Hematopoietic multipotent progenitor cell treated with erythropoietin and hydrocortisone succinate and interleukin-3 and kit ligand, for 6 days (in vitro differentiated cells): Measurements from ENCODE around the gene HLCS.
"Not testable (repeated sequence)": the region's sequence is repeated elsewhere in the genome, so short reads cannot be mapped to it uniquely, and the experiment has no call there.

ENCODE experiments used
- DNase-seq: peaks from one replicate; pipeline ENCODE4 v3.0.0-alpha.2; 2015

Gene HLCS

DNA sequence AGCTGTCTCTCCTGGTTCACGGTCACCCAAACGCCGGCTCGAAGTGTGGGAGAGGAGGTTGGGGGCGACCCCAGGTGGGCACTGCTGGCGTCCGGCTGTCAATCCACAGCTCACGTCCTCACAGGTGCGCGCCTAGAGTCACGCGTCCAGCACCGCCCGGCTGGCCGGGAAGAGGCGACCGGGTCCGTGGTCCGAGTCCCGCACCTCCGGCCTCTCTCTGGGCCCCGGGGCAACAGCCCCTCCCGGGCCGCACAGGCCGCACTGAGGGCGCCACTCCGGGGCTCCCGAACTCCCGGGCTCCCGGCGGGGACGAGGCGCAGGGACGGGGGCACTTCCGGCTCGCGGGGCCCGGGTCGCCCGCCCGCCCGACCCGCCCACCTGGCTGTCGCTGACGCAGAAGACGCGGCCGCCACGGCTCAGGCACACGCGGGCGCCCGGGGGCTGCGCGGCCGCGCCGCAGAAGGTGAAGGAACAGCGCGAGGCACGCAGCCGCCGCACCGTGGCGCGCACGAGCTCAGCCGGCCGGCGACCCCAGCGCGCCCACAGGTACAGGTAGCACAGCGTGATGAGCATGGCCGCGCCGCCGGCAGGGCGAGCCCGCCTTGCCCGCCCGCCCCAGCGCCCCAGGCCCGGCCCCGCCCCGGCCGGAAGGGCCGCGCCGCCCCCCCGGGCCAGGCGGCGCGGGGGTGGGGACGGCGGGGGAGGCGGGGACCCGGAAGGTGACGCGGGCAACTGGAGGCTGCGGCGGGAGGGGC is at the start of gene HLCS:
HLCS (minus strand) TSS at position 604 of the 755 bp plus-strand sequence; CDS start at position 573, 31 bp downstream.
- DNase-seq, result peak; percentile 80

DNA sequence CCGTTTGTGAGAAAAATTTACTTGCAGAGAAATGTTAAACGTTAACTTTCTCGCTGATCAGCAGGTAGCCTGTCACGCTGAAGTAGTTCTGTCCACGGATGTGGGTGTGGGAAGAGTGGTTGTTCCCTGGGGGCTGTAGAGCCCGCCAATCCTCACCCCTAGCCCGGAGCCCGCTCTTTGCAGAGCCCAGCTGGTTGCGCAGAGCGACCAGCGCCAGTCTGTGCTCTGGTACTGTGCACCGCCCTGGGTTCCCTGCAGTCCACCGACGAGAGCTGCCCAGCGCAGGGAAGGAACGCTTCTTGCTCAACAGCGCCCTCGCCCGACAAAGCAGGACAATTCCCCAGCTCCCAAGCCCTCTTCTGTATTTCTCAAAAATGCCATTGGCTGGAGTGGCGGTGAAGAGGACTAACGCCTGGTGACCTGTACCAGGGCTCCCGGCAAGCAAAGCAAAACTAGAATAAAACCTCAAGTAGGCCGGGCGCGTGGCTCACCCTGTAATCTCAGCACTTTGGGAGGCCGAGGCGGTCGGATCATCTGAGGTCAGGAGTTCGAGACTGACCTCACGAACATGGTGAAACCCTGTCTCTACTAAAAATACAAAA is 43.4 kb upstream of the HLCS start:
- peak; percentile 93 for DNase-seq

DNA sequence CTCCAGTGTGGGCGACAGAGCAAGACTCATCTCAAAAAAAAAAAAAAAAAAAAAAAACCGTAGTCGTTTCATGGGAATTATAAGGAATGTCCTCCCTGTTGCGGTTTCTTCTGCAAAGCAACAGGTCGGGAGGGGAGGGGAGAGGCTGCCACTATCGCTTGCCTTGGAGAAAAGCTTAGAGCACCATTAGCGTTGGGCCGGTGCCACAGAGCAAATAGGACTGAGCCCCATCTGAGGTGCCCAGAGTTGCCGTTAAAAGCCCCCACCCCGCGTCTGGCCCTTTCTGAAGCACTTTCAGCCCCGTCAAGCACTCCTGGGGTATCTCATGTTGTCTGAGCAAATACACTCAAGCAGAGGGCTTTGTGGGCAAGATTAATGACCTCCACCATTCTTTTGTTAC is 42.3 kb upstream of the HLCS start:
- no peak for DNase-seq

DNA sequence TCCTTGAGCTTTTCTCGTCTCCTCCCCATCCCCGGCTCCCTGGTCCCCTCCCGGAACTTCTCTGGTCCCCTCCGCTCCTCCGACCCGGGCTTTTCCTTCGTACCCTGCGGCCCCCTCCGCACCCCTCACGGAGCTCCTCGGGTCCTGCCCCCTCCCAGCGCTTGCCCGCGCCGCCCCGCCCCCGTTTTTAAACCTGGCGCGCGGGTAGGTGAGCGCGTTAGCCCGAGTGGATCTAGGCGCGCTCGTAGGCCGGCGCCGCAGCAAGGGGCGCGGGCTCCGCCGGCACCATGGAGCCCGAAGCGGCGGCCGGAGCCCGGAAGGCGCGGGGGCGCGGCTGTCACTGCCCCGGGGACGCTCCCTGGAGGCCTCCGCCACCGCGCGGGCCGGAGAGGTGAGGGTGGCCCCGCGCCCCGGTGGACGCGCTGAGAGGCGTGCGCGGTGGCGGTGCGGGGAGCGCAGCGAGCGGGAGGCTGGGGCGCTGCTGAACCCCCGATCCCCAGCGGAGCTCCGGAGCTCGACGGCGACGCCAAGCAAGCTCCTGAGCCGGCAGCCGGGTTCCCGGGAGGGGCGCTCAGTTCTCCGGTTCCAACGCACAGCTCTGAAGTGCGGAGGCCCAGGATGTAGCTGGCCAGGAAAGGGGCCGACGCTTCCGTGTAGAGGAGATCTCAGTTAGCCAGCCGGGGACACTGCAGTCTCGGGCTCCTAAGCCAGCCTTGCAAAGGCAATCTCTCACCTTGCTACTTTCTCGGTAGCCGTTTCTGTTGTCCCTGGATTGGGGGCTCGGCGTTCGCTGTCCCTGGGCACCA is 40.2 kb upstream of the HLCS start, which contains the start of gene RIPPLY3:
RIPPLY3 (plus strand) TSS at position 217 of the 806 bp plus-strand sequence; CDS start at position 288, 71 bp downstream.
- DNase-seq, result peak; percentile 45

DNA sequence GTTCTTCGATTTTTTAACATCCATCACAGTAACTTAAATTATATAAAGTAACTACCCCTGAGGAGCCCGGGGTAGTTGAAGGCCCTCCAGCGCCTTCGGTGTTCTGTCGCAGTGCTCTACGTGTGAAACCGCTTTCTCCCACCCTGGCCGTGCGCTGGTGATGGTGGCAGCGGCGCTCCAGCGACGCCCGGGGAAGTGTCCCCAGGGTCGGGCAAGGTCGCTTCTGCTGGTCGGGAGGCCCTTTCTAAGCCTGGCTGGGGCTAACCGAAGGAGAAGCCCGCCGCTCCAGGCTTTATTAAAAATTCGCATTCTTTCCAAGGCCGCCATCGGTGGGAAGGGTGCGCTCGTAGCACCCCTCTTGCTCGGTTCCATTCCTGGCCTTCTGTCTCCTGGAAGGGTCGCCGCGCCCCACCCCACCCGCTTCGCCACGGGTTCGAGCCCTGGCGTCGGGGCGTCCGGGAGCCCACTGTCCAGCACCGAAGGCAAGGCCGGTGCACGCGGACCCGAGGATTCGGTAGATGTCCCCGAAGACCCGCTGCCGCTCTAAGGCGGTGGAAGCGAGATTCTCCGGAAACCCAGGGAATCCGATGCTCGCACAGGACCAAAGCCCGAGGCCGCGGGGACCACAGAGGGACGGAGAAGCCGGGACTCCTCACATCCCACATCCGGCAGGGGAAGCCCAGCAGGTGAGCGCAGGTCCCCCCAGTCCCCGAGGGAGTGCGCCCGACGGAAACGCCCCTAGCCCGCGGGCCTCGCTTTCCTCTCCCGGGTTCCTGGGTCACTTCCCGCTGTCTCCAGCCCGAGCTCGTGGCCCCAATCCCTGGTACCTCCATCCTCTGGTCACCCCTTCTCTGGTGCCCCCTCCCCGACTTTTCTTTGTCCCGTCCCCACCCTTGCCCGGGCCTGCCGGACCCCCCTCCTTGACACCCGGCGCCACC is 39.3 kb upstream of the HLCS start:
- no peak for DNase-seq

DNA sequence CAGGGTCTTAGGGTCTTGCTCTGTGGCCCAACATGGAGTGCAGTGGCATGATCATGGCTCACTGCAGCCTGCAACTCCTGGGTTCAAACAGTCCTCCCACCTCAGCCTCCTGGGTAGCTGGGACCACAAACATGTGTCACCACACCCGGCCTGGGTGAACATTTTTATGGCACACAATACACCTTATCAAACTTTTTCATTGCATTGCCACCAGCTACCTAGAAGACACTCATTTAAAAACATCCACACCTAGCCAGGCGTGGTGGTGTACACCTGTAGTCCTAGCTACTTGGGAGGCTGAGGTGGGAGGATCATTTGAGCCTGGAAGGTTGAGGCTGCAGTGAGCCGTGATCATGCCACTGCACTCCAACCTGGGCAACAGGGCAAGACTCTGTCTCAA is 37.4 kb upstream of the HLCS start:
- not testable (repeated sequence) for DNase-seq

DNA sequence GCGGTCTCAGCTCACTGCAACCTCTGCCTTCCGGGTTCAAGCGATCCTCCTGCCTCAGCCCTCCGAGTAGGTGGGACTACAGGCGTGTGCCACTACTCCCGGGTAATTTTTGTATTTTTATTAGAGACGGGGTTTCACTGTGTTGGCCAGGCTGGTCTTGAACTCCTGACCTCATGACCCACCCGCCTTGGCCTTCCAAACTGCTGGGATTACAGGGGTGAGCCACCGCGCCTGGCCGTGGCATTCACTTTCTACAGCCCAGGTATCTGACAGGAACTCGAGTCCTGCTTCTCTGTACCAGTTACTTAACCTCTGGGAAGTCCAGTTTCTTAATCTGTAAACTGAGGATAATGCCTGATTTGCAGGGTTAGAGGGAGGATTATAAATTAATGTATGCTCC is 36.4 kb upstream of the HLCS start:
- DNase-seq, result not testable (repeated sequence)

DNA sequence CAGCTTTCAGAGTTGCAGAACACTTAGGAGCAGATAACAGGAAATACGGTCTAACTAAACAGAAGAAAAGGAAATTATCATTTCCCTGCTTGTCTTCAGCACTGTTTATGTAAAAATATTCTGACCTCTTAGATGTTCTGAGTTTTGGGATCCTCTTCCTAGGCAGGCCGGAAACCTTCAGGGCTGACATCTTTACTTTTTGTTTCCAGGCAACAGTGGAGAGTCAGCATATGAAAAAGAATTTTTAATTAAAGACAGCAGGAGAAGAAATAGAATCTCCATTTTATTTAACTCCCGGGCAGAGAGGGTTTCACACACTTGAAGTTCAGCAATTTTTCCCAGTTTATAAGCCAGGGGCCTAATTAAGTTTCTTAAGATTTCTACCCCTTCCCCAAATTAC is 35.0 kb upstream of the HLCS start:
- no peak for DNase-seq

DNA sequence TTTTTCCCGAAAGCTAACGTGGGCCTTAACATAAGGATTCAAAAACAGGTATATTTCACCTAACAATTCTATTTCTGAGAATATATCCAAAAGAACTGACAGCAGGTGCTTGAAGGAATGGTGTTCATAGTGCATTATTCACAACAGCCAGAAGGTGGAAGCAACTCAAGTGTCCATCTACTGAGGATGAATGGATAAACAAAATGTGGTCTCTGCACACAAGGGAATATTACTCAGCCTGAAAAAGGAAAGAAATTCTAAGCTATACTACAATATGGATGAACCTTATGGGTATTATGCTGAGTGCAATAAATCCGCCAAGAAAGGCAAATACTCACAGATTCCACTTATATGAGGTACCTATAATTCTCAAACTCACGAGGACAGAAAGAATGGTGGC is 33.9 kb upstream of the HLCS start:
- peak; percentile 28 for DNase-seq

DNA sequence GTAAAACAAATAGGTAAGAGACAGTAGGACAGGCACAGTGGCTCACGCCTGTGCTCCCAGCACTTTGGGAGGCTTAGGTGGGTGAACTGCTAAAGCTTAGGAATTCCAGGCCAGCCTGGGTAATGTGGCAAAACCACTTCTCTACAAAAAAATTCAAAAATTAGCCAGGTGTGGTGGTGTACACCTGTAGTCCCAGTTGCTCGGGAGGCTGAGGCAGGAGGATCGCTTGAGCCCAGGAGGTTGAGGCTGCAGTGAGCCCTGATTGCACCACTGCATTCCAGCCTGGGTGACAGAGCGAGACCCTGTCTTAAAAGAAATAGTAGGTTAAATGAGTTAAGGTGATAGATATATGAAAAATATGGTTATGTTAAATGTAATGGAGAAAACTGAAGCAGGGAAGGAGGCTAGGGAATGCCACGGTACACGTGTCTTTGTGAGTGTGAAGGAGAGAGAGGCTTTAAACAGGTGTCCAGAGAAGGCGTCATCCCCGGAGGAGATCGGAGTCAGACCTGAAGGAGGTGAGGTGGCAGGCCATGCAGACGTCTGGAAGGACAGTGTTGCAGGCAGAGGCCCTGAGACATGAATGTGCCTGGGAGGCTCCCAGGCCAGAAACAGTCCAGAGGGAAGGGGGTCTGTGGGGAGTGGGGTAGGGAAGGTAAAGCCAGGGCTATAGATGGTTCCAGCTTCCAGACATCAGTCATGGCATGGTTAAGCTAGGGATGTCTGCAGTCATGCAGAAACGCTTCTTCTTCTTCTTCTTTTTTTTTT is 32.8 kb upstream of the HLCS start:
- DNase-seq, result no peak

DNA sequence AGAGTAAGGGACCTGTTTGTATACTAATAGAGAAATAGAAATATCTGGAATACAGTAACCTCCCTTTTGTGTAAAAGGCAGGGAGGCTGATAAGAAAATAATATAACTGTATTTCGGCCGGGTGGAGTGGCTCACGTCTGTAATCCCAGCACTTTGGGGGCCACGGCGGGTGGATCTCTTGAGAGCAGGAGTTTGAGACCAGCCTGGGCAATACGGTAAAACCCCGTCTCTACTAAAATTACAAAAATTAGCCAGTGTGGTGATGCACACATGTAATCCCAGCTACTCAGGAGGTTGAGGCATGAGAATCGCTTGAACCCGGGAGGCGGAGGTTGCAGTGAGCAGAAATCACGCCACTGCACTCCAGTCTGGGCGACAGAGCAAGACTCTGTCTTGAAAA is 28.8 kb upstream of the HLCS start:
- DNase-seq, result not testable (repeated sequence)

DNA sequence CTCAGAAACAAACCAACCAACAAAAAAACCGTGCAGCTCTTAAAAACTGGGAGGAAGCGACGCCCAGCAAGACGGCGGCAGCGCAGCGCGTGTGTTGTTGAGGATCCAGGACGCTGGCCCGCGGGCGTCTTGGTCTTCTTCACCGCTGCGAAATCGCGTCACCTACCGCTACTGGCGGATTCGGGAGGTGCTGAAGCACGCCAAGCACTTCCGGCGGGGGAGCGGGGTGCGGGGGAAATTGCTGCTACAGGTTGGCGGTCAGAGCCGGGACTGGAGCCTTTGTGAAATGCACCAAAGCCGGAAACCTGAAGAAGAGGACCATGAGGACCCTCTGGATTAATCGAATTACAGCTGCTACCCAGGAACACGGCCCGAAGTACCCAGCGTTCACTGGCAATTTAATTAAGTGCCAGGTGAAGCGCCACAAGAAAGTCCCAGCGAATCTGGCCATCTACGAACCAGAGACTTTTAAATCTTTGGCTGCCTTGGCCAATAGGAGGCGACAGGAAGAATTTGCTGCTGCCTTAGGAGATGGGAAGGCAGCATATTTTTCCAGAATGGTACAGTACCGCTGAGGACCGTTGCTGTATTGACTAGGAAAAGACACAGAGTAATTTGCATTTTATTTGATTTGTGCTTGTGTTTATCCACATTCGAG is 28.2 kb upstream of the HLCS start:
- DNase-seq, result peak; percentile 28

DNA sequence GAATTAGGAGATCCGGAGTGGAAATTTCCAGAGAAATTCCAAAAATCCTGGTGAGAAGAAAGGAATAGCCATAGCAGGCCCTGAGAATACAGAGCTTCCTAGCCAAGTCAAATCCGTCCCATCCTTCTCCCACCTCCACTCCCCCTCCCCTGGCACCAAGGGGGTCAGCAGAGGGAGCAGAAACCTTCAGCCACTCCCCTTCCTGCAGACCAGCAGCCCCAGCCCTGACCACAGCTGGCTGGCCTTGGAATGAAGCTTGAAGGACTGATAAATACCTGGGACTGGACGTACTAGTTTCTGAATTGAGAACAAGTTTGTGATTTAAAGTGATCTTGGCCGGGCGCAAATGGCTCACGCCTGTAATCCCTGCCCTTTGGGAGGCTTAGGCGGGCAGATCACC is 26.2 kb upstream of the HLCS start:
- no peak for DNase-seq

DNA sequence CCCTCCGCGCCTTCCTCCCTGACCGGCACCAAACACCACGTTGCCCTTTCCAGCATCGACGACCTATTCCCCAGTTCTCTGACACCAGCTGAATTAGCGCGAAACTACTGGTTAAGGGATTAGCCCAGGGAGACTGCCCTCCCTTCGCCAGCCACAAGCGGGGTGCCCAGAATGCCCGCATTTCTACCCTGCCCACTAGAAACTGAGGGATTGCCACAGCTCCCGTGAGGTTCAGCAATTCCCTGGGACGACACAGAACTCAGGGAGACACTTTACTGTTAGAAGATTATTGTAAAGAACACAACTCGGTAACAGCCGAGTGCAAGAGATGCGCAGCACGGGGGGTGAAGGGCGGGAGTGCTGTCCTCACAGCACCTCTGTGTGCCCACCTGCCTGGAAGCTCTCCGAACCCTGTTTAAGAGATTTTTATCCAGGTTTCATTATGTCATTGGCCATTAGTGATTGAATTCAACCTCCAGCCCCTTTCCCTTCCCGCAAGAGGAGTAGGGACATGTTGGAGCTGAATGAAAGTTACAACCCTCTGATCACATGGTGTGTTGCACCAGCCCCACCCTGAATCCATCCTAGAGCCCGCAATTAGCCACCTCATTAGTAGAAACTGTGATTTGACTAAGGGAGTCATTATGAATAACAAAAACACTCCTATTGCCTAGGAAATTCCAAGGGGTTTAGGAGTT is 24.2 kb upstream of the HLCS start:
- DNase-seq, result no peak

DNA sequence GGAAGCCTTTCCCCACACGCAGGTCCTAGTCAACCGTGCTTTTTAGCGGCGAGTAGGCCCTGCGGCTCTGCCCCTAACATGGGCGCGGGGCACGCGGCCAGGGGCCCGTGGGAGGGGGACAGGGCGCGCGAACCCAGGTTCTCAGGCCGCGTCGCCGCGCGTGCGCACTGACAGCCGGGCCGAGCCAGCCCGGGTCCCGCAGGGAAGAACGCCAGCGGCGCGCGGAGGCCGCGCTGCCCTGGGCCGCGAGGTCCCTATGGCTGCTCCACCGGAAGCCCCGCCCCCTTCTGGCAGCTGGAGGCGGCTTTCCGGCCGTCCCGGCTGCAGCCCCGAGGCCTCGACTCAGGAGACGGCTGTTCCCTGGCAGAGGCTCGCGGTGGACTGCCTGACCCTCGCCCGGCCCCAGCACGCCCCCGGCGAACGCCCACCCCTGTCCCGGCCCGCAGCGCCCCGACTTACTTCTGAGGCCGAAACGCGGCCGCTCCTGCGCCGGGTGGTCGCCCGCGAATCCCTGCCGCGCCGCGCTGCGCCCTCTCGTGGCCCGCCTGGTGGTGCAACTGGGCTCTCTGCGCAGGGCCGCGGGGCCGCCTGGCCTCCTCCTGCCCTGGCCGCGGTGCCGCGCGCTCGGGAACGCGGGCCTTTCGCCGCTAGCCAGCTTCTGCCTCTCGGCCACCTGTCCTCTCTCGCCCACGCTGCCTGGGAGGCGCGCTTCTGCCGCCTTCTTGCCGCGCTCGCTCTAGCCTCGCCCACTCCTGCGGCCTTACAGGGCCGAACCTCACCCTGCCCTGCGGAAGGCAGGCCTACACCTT is 23.4 kb upstream of the HLCS start:
- DNase-seq, result peak; percentile 95

DNA sequence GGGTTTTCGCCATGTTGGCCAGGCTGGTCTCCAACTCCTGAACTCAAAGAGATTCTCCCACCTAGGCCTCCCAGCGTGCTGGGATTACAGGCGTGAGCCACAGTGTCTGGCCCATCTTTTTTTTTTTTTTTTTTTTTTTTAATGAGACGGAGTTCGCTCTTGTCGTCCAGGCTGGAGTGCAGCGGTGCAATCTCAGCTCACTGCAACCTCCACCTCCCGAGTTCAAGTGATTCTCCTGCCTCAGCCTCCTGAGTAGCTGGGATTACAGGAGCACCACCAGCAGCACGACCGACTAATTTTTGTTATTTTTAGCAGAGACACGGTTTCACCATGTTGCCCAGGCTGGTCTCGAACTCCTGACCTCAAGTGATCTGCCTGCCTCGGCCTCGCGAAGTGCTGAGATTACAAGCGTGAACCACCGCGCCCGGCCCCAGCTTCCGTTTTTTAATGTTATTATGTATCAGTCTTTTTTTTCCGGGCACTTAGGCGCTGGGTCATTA is 22.8 kb upstream of the HLCS start:
- not testable (repeated sequence) for DNase-seq

DNA sequence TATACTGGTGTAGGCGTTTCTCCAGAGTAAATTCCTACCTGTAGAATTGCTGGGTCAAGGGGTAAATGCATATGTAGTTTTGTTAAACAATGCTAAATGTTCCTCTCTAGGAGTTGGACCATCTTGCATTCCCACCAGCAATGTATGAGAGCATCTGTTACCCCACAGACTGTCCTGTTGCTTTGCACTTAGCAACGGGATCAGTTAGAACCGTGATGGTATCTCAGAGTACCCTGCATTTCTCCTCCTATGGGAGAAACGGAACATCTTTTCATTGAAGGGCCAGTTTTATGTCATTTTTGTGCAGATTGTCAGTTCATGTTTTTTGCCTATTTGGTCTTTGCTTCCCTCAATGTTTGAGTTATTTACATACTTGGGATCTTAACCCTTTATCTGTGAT is 22.1 kb upstream of the HLCS start:
- DNase-seq, result no peak

DNA sequence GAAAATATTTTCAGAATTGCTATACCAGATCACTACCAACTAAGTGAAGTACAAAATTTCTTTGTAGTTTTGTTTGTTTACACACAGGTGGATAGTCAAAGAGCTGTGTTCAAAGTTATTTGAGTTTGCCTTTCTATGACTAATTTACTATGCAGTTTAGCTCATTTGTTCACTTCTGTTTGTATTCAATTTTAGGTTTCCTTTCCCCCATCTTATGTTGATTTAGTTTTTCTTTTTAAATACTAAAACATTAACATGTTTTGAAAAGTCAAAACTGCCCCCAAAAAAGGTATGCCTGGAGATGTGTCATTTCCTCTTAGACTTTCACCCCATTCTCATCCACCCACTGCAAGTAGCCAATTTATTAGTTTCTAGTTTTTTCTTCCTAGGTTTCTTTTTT is 21.4 kb upstream of the HLCS start:
- DNase-seq, result no peak
